Testis (tissue), 5 donors: ENCODE measurements around the gene TMEM200C. TPM values are rescaled to one million over a fixed set of nuclear protein-coding genes. Genes with fewer than 3 reads are reported as not detected.

Source experiments
- DNase-seq: peaks from one replicate; pipeline ENCODE4 v3.0.0-alpha.2; 2019
- H3K27ac ChIP-seq, 2 donors: fragments of 200-600 bp; sonication (generic); one replicate each; pipeline ENCODE4 v1.5.1; 2019
- H3K27me3 ChIP-seq: fragments of 200-600 bp; sonication (generic); one replicate; pipeline ENCODE4 v1.5.1; 2019
- H3K36me3 ChIP-seq: fragments of 200-600 bp; sonication (generic); one replicate; pipeline ENCODE4 v1.5.1; 2017; ENCODE audit warnings: low read depth; ENCODE audit errors: missing control alignments
- H3K4me1 ChIP-seq: fragments of 200-600 bp; sonication (generic); one replicate; pipeline ENCODE4 v1.5.1; 2019
- H3K4me3 ChIP-seq, 2 donors: fragments of 200-600 bp; sonication (generic); one replicate each; pipeline ENCODE4 v1.5.1; 2017 to 2019
- H3K9me3 ChIP-seq: fragments of 200-600 bp; sonication (generic); one replicate; pipeline ENCODE4 v1.5.1; 2017
- CTCF ChIP-seq, 3 experiments: fragments of 450-650 bp in 2 of 3; fragments of 200-600 bp in 1 of 3; sonication (generic) in 1 of 3; IDR thresholded peaks; one replicate each; pipeline ENCODE4 v1.5.1; 2016 to 2019; ENCODE audit warnings: antibody characterized with exemption in 3 of 3, mild to moderate bottlenecking in 2 of 3, moderate library complexity in 1 of 3
- POLR2A ChIP-seq: fragments of 450-650 bp; IDR thresholded peaks from one replicate; pipeline ENCODE4 v1.6.1; 2017; ENCODE audit warnings: antibody characterized with exemption, mild to moderate bottlenecking, moderate library complexity
- WGBS, 2 donors: methylation state at CpG; one replicate each; pipeline ENCODE4 v1.1.5; 2018; 5-methylcytosine and 5-hydroxymethylcytosine counted together
- intact Hi-C: fragments of 100-400 bp; cut with DNase I; formaldehyde crosslinking; loops from one replicate; pipeline ENCODE4 v1.15.1; 2023; ENCODE audit warnings: low total_unique reads
- long read RNA-seq, 2 donors: transcript quantifications; one replicate each; lab custom pipeline, GENCODE V29; 2026
- polyA plus RNA-seq: library from polyadenylated mRNA; stranded (reverse); fragments of 350-450 nt; fragmentation: Illumina TruSeq; extraction: RNeasy Lipid Tissue Mini Kit (QIAGEN cat#74804); gene quantifications from one replicate; pipeline ENCODE4 v1.2.3, GENCODE V29; 2014; ENCODE audit warnings: low read depth, low replicate concordance; ENCODE audit not compliant: insufficient read depth
- total RNA-seq, 2 donors: library from RNA; depleted of rRNA; stranded (reverse); fragments of >200 nt; gene quantifications; one replicate each; pipeline ENCODE4 v1.2.3, GENCODE V29; 2016

The TMEM200C gene
- total RNA-seq (1 to 10 TPM; 3.3 TPM), polyA plus RNA-seq (0.92 TPM)
- long read RNA-seq, donor 1 = 0 reads
- long read RNA-seq, donor 2 = 0 reads

- TF ChIP-seq POLR2A (no peak), CTCF (IDR thresholded peaks at IDR 0.05) (no peak)
- peak; percentile 57 for DNase-seq
- Histone ChIP-seq H3K36me3 (no peaks in the 10 kb centered on the region), H3K9me3 (no peaks in the 10 kb centered on the region), H3K27me3 (no peaks in the 10 kb centered on the region), H3K27ac (peak within 1 kb of the TSS; percentile 78 to 79), H3K4me3 (peak within 1 kb of the TSS; percentile 64 to 69), H3K4me1 (no peaks in the 10 kb centered on the region)
- 0 to 2% methylated on average over 6 to 41 of the region's 83 CpGs for WGBS, 2 donors
- intact Hi-C loops = loop anchor here (10.0 kb wide), 1 partner anchor 619 kb away; no protein-coding TSS in a partner anchor
Observed at GRCh38 chr18:5895299-5895875, at the start of gene TMEM200C. TMEM200C (minus strand) TSS chr18:5895522; CDS start chr18:5892063, 3,459 bp downstream.

- Histone ChIP-seq H3K4me3 (no peak overlapping the region), H3K4me1 (no peaks in the 10 kb centered on the region), H3K9me3 (no peaks in the 10 kb centered on the region), H3K27ac (no peak overlapping the region), H3K36me3 (no peaks in the 10 kb centered on the region), H3K27me3 (no peaks in the 10 kb centered on the region)
- DNase-seq = no peak
- intact Hi-C loops = no loop called here
- WGBS, 2 donors = 94 to 96% methylated on average over 3 of the region's 3 CpGs
- TF ChIP-seq CTCF (IDR thresholded peaks at IDR 0.05) = no peak
- no peak for TF ChIP-seq POLR2A
Observed at GRCh38 chr18:5944448-5944847, 49.1 kb upstream of the TMEM200C start.

GRCh38 chr18:5943514-5943913, 48.2 kb upstream of the TMEM200C start:
- 66 to 69% methylated on average over 5 of the region's 5 CpGs for WGBS, 2 donors
- no peak for DNase-seq
- no peaks in the 10 kb centered on the region for H3K4me1 ChIP-seq
- no peaks in the 10 kb centered on the region for H3K36me3 ChIP-seq
- TF ChIP-seq POLR2A = no peak
- TF ChIP-seq CTCF (IDR thresholded peaks at IDR 0.05) = no peak
- H3K4me3 ChIP-seq = no peak overlapping the region
- no peaks in the 10 kb centered on the region for H3K27me3 ChIP-seq
- intact Hi-C loops = no loop called here
- H3K9me3 ChIP-seq = no peaks in the 10 kb centered on the region
- H3K27ac ChIP-seq = no peak overlapping the region

- Histone ChIP-seq H3K9me3 (no peaks in the 10 kb centered on the region), H3K27me3 (no peaks in the 10 kb centered on the region), H3K4me3 (no peak overlapping the region), H3K4me1 (no peaks in the 10 kb centered on the region), H3K36me3 (no peaks in the 10 kb centered on the region), H3K27ac (no peak overlapping the region)
- TF ChIP-seq POLR2A = no peak
- no peak for TF ChIP-seq CTCF (IDR thresholded peaks at IDR 0.05)
- WGBS, 2 donors = 59 to 74% methylated on average over 6 of the region's 6 CpGs
- no peak for DNase-seq
- intact Hi-C loops = no loop called here
Observed at GRCh38 chr18:5942591-5942990, 47.3 kb upstream of the TMEM200C start.

- Histone ChIP-seq H3K27ac (no peak overlapping the region), H3K27me3 (no peaks in the 10 kb centered on the region), H3K9me3 (no peaks in the 10 kb centered on the region), H3K4me3 (no peak overlapping the region), H3K36me3 (no peaks in the 10 kb centered on the region), H3K4me1 (no peaks in the 10 kb centered on the region)
- intact Hi-C loops = no loop called here
- TF ChIP-seq CTCF (IDR thresholded peaks at IDR 0.05) (no peak), POLR2A (no peak)
- no peak for DNase-seq
- WGBS, 2 donors = 63 to 64% methylated on average over 3 of the region's 3 CpGs
Observed at GRCh38 chr18:5941890-5942289, 46.6 kb upstream of the TMEM200C start.
